Upper lobe of left lung (tissue), 4 donors: Measurements from ENCODE around the gene PSPH.

Source experiments
- CTCF ChIP-seq, 6 experiments: fragments of 450-650 bp in 4 of 6; fragments of 200-600 bp in 2 of 6; sonication (generic) in 2 of 6; IDR thresholded peaks; one replicate each; pipeline ENCODE4 v1.5.1; 2016 to 2019; ENCODE audit warnings: antibody characterized with exemption in 6 of 6
- POLR2A ChIP-seq, 4 donors: fragments of 450-650 bp; IDR thresholded peaks; one replicate each; pipeline ENCODE4 v1.5.1; 2016 to 2017; ENCODE audit warnings: antibody characterized with exemption in 4 of 4, mild to moderate bottlenecking in 2 of 4
- POLR2AphosphoS5 ChIP-seq, 2 donors: sonication (generic); formaldehyde crosslinking; IDR thresholded peaks; one replicate each; pipeline ENCODE4 v1.5.1; 2017; ENCODE audit warnings: antibody characterized with exemption in 2 of 2

- peak in 4 of 6 experiments; percentile 28 to 39 (median 34) for TF ChIP-seq CTCF (IDR thresholded peaks at IDR 0.05)
- no peak for TF ChIP-seq POLR2A (IDR thresholded peaks at IDR 0.05)
- no peak for TF ChIP-seq POLR2AphosphoS5 (IDR thresholded peaks at IDR 0.05)
These were observed 41.7 kb upstream of the PSPH start, which contains the start of gene PHKG1 for GRCh38 chr7:56092789-56093531.
